HTERT RPE-1 (cell line): ENCODE measurements around the gene CACNA2D3.

Source experiments
- in situ Hi-C: fragments of 300-500 bp; cut with MboI; formaldehyde crosslinking; loops from 4 replicates; pipeline ENCODE4 v1.14.3; 2020; ENCODE audit warnings: low sequenced_read_pairs

Gene CACNA2D3

DNA sequence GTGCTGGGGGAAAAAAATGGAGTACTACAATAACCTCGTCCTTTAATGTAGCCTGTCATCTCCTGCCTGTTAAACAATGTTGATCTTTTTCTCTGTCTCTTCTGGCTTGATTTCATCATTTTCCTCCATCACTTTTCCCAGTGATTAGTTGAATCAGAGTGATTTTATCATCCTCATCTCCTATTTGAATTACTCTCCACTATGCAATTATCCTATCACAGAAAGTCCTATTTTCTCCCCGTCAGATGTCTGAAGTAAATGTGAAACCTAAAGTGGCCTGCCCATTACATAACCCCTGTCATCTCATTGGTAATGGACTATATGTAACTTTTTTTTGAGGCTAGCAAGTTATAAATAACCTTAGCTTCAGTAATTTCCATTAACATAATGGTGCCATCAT, 201.8 kb downstream of the CACNA2D3 start:
- in situ Hi-C loops: no loop called here

DNA sequence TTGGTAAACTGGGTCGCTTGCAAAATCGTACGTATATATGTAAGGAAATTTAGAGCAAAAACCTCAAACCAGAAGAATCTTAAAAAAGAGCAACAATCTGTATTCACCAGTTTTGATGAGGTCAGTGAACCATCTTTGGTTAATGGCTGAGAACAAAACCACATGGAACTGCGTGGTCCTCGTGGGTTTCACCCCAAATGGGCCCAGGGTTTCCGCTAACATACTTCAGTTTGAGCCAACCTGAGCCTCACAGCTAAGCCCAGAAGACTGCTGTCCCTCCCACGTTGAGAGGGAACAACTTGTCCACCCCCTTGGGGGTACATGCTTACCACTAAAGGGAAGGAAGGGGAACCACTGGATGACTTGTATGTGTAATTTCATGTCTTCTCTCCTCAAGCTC, 204.6 kb downstream of the CACNA2D3 start:
- in situ Hi-C loops: no loop called here

DNA sequence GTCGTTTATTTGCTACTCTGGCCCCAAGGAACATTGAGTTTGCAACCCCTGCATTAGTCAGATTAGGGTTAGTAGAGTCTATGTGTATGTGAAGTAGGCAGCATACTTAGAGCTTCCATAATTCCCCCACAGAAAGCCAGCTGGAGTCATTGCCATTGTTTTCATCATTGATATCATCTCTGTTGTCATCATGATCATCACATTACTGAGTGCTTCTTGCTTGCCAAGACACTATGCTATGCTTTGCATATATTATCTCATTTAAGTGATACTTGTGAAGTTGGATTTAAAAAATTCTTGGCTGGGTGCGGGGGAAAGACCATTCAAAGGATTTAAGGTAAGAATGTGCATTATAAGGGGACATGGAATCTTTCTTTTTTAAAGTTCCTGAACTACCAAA, 209.0 kb downstream of the CACNA2D3 start:
- in situ Hi-C loops: no loop called here

DNA sequence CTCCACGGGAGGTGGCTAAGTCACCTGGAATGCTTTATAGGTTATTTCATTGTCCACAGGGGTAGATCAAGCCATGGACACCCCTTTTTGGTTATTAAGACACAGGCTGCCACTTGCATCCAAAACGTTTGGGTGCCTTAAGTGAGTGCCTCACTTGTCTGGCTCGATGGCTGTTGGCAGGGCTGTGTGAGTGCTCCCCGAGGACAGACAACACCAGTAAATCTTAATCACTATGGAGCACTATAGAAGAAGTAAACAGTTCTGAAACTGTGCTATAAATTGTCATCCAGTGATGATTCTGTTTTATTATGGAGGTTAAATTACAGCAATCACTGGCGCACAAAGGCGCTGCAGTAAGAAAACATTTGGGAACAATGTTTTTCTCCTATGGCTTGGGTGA, 215.5 kb downstream of the CACNA2D3 start:
- in situ Hi-C loops: no loop called here

DNA sequence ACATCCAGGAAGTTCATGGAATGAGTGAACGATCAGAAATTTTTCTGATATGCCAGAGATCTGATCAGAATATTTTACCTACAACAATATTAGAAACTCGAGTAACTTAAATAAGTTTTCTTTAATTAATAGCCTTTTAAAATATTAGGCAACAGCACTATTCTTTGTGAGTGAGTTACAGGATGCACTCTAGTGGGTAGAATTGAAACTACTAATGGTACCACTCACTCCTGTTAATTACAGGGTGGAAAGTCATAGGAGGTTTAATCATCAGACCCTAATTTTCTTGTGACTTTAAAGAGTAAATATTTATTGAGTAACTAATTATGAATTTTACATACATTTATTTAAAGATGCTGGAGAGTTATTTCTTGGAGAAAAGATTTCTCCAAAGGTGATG, 217.3 kb downstream of the CACNA2D3 start:
- in situ Hi-C loops: no loop called here

DNA sequence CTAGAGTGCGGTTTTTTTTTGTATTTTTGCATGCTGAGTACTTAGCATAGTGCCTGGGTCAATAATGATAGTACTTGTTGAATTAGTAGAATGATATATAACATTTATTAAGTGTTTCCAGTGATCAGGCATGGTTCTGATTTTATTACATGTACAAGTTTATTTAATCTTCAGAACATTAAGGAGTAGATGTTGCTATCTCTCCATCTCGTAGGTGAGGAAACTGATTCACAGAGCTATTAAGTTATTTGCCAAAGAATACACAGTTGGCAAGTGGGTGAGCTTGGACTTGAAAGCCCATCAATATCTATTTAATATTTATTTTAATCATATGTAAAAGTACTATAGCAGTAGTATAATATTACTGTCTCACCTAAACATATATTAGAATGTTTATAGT, 219.5 kb downstream of the CACNA2D3 start:
- in situ Hi-C loops: no loop called here

DNA sequence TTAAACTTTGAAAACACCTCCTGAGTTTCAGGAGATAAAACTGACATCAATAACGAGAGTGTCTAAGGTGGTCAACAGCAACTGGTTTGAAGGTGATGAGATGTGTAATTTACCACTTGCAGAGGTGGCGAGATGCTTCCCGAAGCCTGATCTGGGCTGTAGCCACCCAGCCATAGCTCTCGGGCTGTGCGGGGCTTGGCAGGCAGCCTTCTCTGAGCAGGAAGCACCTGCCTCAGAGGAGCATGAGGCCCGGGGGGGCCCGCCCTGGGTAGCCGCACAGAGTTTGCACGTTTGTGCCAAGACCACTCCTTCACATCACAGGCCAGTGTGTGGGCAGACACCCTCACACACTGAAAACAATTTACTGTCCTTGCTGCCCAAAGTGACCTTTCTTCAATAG, 220.3 kb downstream of the CACNA2D3 start:
- in situ Hi-C loops: no loop called here

DNA sequence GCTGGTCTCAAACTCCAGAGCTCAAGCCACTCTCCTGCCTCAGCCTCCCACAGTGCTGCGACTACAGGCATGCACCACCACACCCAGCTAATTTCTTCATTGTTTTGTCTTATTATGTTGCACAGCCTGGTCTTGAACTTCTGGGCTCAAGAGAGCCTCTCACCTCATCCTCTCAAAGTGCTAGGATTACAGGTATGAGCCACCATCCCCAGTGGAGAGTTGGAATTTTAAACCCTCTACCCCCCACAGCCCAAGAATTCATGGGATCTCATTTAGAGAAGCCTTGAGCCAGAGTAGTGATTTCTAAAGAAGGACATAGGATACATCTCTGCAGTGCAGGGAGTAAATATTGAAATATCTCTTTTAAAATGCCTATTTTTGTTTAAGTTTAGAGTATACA, 221.1 kb downstream of the CACNA2D3 start:
- in situ Hi-C loops: no loop called here

DNA sequence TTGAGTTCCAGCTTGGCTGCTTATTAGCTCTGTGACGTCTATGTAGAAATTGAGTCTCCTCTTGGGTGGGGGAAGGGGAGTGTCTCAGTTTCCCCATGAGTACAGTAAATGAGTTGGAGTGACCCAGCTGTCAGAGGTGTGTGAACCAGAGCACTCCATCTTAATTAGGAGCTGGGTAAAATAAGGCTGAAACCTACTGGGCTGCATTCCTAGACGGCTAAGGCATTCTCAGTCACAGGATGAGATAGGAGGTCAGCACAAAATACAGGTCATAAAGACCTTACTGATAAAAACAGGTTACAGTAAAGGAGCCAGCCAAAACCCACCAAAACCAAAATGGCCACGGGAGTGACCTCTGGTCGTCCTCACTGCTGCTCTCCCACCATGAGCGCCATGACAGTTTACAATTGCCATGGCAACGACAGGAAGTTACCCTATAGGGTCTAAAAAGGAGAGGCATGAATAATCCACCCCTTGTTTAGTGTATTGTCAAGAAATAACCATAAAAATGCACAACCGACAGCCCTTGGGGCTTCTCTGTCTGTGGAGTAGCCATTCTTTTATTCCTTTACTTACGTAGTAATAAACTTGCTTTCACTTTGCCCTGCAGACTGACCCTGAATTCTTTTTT, 222.4 kb downstream of the CACNA2D3 start:
- in situ Hi-C loops: no loop called here

DNA sequence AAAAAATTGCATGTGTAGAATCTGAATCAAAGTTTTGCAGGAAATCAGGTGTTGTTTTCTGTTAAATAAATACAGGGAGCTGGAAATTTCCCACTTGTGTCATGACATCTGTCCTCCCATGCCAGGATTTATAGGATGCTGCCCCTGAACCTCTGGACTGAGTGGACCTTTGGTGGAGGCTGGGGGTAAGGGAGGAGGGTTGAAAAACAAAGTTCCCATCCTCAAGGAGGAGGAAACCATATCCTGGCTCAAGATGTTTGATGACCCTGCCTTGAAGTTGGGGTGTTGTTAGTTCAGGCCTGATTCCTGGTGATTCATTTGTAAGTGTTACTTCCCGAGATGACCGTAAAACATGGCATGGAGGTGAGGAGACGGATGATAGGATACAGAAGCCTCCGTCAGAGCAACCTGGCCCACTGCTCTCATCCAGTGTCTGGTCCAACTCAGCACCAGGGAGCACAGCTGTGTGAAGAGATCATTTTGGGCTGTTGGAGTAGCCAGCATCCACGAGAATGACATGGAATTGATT, 223.6 kb downstream of the CACNA2D3 start:
- in situ Hi-C loops: no loop called here

DNA sequence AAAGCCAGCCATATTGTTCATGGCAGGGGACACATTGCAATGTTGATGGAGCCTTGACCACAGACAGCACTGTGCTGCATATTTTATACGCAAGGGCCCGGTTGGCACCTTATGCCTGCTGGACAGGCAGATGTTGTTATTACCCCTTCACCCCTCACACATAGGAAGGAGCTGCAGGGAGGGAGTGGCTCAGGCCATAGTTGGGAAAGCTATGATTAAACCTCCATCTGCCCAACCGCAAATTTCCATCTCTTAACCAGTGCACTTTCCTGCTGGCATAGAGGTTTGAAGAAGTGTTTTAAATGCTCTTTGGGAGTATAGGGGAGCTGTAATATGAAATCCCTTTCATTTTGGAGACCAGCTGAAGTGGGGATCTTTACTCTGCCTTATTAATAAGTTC, 224.7 kb downstream of the CACNA2D3 start:
- in situ Hi-C loops: no loop called here

DNA sequence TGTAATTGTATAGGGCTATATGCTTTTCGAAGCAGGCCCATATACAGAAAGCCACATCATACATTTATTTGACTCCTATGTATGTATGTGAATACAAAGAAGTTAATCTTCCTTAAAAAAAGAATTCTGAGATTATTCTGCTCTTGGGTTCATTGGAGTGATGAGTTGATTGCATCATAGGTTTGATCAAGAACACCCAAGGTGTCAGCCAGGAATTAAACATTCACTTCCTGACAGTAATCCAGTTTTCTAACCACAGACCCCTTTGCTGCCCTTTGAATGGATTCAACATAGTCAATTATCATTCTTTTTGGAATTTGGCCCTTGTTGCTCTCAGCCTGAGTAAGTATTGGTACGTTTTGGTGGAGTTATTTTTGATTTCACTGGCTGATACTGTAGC, 225.6 kb downstream of the CACNA2D3 start:
- in situ Hi-C loops: no loop called here

DNA sequence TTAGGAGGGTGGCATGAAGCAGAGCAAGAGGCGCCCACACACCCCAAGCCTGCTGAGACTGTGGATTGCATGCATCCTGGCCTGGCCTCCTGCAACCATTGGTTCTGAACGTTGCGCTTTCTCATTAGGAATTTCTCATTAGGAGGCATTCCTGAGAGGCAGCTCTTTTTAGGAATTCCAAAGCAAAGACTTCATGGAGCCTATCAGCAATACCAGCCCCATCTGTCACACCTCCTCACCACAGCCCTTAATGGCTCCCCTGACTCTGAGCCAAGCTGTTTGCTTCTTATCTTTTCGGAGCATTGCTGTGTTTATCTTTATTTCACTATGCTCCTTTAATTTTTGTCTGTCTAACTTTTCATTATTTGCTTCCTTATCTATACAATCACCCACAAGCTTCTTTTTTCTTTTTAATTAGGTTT, 226.9 kb downstream of the CACNA2D3 start:
- in situ Hi-C loops: no loop called here

DNA sequence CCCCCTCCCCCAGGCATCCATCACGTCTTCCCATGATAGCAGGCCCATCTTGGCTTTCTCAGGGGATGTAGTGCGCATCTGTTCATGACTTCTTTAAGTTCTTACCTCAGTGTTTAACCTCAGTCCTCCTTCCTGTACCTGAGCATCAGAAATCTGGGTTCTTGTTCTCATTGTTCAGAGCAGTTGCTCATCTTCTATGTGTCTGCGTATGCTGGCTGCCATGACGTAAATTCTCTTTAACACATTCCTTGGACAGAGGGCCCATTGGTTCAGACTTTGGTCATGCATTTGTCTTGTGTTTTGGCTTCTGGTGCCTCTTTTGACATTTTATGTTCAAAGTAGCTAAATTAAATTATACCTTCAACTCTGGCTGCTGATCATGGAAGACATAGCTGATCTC, 227.3 kb downstream of the CACNA2D3 start:
- in situ Hi-C loops: no loop called here

DNA sequence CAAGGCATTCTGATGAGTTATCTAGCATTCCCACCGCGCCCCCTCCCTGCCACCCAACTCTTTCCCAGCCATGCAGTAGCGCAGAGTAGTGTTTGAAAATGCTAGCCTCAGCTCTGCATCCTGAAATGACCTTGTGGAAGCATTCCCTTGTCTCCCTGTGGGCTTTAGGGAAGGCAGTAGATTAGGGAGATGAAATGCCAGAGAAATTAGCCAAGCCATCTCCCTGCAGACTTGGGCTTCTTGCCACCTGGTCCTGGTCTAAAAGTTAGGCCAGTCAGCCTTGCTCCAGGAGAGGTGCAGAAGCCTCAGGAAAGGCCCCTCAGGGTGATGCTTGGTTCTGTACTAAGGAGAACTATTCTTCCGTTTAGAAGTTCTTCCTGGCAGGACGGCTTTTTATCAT, 231.2 kb downstream of the CACNA2D3 start:
- in situ Hi-C loops: no loop called here

DNA sequence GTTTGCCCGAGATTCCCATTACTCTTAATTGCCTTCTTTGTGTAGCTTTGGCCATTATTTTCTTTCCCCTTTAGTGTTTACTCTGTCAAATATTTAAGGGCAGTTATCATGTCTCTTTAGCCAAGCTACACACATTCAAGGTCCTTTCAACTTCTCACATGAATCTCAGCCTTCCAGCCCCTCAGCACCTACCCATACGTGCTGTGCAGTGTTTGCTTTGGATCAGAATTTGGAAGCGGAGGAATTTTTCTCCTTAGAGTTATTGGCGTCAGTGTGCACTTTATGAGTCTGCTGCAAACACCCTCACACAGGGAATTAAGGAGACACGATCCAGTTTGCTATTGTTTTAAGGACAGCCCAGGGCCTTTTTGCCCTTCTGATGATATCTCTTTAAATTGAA, 231.6 kb downstream of the CACNA2D3 start:
- in situ Hi-C loops: no loop called here

DNA sequence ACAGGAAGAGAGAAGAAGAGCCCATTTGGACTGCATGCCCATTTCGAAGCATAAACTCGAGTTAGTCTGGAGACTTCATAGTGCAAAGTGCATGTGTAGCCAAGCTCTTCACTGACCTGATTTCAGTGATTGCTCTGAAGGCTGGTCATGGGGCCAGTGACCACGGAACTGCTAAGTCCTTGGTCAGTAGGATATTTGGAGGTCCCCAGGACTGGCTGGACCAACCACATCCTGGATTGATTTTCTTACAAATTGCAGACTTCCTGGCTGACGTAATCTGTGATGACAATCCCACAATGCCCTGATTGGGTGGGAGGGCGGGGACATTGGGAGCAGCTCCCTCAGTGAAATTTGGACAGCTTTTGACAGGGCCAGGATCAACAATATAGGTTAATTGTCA, 233.4 kb downstream of the CACNA2D3 start:
- in situ Hi-C loops: no loop called here

DNA sequence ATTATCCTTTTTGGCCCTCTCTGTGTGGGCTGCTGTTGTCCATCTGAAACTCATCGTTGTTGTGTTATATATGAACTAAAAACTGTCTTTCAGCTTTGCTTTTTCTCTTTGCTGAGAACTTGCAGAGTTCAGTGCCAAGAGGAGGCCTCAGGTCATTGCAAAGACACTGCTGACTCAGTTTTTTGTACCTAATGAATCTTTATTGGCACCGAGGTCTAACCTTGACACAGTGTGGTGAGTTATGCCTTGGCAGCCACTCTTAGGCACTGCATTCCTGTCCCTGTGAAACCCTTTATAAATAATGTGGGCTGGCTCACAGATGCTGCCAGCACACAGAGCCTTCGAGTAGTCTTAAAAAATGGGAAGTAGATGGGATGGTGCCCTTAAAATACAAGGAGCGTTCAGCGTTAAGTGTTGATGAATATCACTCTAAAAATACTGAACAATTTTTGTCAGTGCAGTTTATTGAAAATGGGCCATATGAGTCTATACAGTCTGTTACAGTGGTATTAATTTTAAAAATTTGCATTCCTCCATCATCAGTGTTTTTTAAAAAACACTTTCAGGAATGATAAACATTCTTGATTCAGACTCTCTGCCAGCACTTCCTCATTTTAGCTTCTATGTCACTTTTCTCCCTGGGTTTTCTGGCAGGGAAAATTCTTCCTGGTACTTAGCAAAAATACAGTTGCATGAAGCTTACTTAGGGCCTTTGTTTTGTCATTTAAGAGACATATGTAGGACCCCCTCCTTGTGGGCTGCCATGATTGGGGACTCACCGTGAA, 234.1 kb downstream of the CACNA2D3 start:
- in situ Hi-C loops: no loop called here

DNA sequence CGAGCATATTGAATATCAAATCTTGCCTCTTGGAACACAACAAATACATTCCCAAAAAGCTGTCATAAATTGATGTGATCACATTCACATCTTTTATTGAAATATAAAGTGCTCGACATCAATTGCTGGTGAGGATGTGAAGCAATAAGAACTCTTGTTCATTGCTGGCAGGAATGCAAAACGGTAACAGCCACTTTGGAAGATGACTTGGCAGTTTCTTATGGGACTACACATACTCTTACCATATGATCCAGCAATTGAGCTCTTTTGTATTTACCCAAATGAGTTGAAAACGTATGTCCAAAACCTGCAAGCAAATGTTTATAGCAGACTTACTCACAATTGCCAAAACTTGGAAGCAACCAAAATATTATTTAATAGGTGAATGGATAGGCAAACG, 234.9 kb downstream of the CACNA2D3 start:
- in situ Hi-C loops: no loop called here

DNA sequence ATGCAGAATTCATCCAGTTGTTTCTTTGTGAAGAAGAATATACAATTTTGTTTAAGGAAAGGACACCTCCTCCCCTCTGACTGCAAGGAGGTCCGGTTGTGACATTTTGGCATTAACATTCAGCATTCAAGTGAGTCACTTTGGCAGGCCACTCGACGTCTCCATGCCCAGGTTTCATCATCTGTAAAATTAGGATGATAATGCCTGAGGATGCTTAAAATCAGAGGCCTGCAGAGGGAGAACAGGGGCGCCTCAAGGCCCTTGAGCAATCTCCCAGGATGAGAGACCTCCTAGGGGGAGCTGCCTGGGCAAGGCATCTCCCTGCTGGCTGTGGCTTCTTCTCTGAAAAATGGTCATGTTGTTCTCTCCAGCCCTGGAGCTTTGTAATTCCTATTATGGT, 236.0 kb downstream of the CACNA2D3 start:
- in situ Hi-C loops: no loop called here

DNA sequence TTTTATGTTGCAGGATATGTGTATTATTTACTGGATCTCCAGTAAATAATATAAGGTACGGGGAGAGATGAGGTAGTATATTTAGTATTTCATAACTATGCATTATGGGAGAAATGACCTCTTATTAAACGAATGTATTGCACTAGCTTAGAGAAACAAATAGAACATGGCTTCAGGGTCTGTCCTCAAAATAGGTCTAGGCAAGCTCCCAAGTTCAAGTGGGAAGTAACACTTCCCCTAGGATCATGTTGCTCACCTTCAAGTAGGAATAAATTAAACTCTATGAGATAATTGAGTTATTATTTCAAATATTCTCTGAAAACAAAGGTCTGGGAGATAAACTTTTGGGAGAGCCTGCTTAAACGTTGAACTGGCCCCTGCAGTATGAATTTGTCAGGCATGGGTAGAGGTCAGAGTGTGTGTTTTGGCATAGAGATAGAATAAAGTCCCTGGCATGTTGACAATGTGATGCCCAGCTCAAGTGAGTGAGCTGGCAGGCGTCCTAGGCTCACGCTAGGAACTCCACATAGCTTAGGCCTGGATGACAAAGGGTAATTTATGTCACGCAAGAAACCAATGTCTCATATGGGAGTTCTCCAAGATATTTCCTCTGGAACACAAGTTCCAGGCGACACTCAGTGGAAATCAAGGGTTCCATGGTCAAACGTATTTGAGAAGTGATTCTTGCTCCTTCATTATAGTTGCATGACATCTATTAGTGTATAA, 236.8 kb downstream of the CACNA2D3 start:
- in situ Hi-C loops: no loop called here

DNA sequence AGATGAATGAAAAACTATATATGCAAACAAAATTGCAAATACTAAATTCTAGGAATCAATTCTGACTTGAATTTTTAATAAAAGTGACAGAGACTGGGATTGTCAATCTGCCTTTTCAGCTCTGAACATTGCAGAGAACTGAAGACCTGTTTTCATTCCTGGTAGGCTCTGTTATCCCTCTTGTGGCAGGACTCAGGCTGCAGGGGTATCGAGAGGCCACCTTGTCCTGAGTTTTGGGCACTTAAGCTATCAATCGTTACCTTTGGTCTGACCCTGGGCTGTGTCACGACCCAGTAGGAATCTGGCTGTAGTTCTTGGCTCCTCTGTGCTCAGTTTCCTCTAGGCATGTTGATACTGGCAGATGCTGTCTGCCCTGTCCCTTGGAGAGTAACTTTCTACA, 238.0 kb downstream of the CACNA2D3 start:
- in situ Hi-C loops: no loop called here
